ENCODE data around the gene TRMU.

DNA sequence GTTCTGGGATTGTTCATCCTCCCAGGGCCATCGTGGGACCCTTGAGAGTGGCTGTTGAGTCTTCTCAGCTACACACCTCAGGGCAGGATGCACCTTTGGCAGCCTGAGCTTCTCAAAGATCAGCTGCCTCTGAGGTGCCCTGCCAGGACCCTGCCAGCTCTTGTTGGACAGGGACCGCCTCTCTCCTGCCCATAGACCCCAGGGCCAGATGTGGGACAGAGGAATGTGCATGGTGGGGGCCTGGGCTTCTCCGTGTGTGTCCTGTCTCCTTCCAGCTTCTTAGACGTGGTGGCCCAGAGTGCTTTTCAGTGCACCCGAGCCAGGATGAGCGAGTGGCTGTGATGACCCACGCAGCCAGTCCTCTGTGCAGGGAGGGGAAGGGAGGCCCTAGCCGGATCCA is 5.9 kb upstream of the TRMU start:
- TF ChIP-seq, protein P1, sequence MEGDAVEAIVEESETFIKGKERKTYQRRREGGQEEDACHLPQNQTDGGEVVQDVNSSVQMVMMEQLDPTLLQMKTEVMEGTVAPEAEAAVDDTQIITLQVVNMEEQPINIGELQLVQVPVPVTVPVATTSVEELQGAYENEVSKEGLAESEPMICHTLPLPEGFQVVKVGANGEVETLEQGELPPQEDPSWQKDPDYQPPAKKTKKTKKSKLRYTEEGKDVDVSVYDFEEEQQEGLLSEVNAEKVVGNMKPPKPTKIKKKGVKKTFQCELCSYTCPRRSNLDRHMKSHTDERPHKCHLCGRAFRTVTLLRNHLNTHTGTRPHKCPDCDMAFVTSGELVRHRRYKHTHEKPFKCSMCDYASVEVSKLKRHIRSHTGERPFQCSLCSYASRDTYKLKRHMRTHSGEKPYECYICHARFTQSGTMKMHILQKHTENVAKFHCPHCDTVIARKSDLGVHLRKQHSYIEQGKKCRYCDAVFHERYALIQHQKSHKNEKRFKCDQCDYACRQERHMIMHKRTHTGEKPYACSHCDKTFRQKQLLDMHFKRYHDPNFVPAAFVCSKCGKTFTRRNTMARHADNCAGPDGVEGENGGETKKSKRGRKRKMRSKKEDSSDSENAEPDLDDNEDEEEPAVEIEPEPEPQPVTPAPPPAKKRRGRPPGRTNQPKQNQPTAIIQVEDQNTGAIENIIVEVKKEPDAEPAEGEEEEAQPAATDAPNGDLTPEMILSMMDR (IDR thresholded peaks at IDR 0.05; ENCODE audit: extremely low read depth in 1 of 2, insufficient read depth in 1 of 2, low read depth in 1 of 2, low read length in 2 of 2) = no peak
- no peak for TF ChIP-seq FOS (IDR thresholded peaks at IDR 0.05; ENCODE audit: borderline replicate concordance, insufficient read depth, low read length)
- TF ChIP-seq EZH2 (IDR thresholded peaks at IDR 0.05; ENCODE audit: borderline replicate concordance, low read depth, low read length, severe bottlenecking) = no peak
- TF ChIP-seq, protein P2, sequence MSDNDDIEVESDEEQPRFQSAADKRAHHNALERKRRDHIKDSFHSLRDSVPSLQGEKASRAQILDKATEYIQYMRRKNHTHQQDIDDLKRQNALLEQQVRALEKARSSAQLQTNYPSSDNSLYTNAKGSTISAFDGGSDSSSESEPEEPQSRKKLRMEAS (IDR thresholded peaks at IDR 0.05; ENCODE audit: insufficient read depth, insufficient read length) = no peak

Measured in endothelial cell of umbilical vein (primary cell).